Activated naive CD8-positive, alpha-beta T cell treated with anti-CD3 and anti-CD28 coated beads for 36 hours (primary cell): Measurements from ENCODE around the gene COL28A1. TPM values are rescaled to one million over a fixed set of nuclear protein-coding genes. Genes with fewer than 3 reads are reported as not detected.
A peak's percentile ranks its signal among the peaks of the same experiment; 100 is the strongest.

Source experiments
- DNase-seq: peaks from one replicate; pipeline ENCODE4 v3.0.0; 2021
- H3K27ac Mint-ChIP-seq: one replicate; pipeline ENCODE4 v1.8.0; 2022; ENCODE audit warnings: mild to moderate bottlenecking, moderate library complexity, mixed read lengths
- H3K27me3 Mint-ChIP-seq: one replicate; pipeline ENCODE4 v1.8.0; 2022; ENCODE audit warnings: mild to moderate bottlenecking, mixed read lengths
- H3K36me3 Mint-ChIP-seq: one replicate; pipeline ENCODE4 v1.8.0; 2021; ENCODE audit warnings: mild to moderate bottlenecking, mixed read lengths
- H3K4me1 Mint-ChIP-seq: one replicate; pipeline ENCODE4 v1.8.0; 2021; ENCODE audit warnings: mixed read lengths
- H3K4me3 Mint-ChIP-seq: one replicate; pipeline ENCODE4 v1.8.0; 2022; ENCODE audit warnings: mild to moderate bottlenecking, moderate library complexity, mixed read lengths
- H3K9me3 Mint-ChIP-seq: one replicate; pipeline ENCODE4 v1.8.0; 2022; ENCODE audit warnings: mixed read lengths
- total RNA-seq, 2 experiments: library from RNA; stranded (reverse); gene quantifications; one replicate each; pipeline ENCODE4 v1.2.3, GENCODE V29; 2021

Gene COL28A1
- total RNA-seq: under 1 TPM in 1 of 2 experiments, not detected in 1; 0.04 TPM

DNA sequence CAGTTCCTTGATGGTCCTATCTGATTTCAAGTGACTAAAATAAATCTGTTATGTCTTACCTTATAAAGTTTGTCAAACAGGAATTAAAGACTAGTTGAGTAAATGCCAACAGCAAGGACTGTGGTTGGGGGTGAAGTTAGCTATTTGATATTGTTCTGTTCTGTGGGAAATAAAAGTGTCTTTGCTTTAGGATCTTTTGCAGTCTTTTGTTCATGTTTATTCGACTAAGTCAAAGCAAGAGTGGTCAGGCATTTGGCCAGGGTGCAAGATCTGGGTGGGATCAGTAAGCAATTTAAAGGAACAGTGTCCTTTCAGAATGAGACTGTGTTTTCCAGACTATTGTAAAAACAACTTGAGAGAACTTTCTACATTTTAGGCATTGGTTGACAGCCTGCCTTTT is at the start of gene COL28A1:
Gene COL28A1, minus strand, starts transcription at position 183 of the 400 bp plus-strand sequence. CDS start 2,998 bp downstream, outside the sequence.
- Mint-ChIP-seq H3K4me3 (no peak within 1 kb of the TSS), H3K27ac (no peak within 1 kb of the TSS), H3K36me3 (no peaks in the 10 kb centered on the region), H3K9me3 (no peaks in the 10 kb centered on the region), H3K27me3 (no peaks in the 10 kb centered on the region), H3K4me1 (no peaks in the 10 kb centered on the region)
- DNase-seq: no peak

DNA sequence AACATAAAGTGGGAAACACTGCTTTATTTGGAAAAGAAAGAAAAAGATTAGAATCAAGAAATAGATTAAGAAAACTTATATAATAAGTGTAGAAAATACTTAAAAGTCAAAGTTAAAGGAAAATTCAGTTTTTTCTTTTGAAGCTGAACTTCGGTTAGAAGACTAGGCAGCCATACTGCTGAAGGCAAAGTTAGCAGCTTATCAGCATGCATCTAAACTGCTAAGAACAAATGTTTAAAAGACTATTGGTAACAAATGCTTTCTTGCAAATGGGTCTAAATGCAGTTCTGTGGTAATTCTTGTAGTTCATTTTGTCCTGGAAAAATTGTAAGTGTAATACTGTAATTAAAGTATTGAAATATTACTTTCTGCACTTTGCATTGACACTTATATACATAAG is 49.0 kb upstream of the COL28A1 start:
- Mint-ChIP-seq H3K4me3 (no peak overlapping the region), H3K27me3 (no peaks in the 10 kb centered on the region), H3K4me1 (peaks cover 5% of the 10 kb centered on the region), H3K9me3 (no peaks in the 10 kb centered on the region), H3K27ac (no peak overlapping the region), H3K36me3 (peaks cover 7% of the 10 kb centered on the region)
- DNase-seq: no peak

DNA sequence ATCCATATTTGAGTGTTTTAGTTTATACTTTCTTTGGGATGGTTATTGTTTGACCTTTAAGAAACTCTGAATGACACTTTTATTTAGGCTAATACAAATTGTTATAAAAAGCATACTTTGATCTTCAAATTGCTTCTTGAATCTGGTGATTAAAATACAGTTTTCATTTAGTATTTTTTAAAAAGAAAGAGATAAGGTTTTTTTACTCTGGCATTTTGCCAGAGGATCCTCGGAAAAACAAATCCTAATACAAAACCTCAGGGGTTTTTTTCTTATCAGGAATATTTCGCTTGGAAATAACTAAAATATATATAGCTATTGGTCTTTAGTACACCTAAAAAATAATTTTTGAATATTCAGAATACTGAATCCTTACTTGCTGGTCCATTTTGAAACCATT is 48.1 kb upstream of the COL28A1 start:
- DNase-seq: no peak
- Mint-ChIP-seq H3K27me3 (no peaks in the 10 kb centered on the region), H3K27ac (no peak overlapping the region), H3K4me3 (no peak overlapping the region), H3K9me3 (no peaks in the 10 kb centered on the region), H3K36me3 (peaks cover 9% of the 10 kb centered on the region), H3K4me1 (peaks cover 6% of the 10 kb centered on the region)

GRCh38 chr7:7582596-7582995 is 46.9 kb upstream of the COL28A1 start:
- Mint-ChIP-seq H3K9me3 (no peaks in the 10 kb centered on the region), H3K4me1 (peaks cover 6% of the 10 kb centered on the region), H3K4me3 (no peak overlapping the region), H3K27ac (no peak overlapping the region), H3K36me3 (peaks cover 7% of the 10 kb centered on the region), H3K27me3 (no peaks in the 10 kb centered on the region)
- DNase-seq: no peak

DNA sequence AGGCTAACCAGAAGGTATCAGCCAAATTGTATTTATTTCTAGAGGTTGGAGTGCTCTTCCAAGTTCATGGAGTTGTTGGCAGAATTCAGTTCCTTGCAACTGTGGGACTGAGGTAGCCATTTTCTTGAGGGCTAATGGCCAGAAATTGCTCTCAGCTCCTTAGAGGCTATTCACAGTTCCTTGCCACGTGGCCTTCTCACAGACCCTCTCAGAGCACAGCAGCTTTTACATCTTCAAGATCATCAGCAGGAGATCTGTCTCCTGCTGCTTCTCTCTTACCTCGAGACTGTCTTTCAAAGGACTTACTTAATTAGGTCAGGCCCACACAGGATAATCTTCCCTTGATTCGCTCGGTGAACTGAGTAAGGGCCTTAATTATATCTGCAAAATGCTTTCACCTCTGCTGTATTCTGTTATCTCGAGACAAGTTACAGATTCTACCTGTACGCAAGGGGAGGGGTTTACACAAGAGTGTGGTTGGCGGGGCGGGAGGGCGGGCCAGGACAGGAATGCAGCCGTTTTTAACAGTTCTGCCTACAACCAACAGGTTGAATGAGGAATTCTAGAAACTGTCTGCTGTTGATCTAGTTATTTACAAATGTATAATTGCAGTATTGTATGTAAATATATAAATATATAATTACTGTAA is 46.0 kb upstream of the COL28A1 start:
- Mint-ChIP-seq H3K4me1 (peaks cover 6% of the 10 kb centered on the region), H3K4me3 (no peak overlapping the region), H3K27me3 (no peaks in the 10 kb centered on the region), H3K27ac (no peak overlapping the region), H3K9me3 (no peaks in the 10 kb centered on the region), H3K36me3 (peaks cover 7% of the 10 kb centered on the region)
- DNase-seq: no peak

DNA sequence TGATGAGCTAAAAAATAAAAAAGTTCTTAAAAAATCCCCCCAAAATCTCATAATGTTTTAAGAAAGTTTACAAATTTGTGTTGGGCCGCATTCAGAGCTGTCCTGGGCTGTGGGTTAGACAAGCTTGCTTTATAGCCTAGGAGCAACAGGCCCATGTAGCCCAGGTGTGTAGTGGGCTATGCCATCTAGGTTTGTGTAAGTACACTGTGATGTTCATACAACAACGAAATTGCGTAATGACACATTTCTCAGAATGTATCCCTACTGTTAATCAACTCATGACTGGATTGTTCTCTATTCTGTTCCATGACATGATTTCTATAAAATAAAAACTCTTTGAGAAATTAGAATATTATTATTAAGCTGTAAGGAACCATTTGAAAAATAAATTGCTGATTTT is 44.0 kb upstream of the COL28A1 start:
- Mint-ChIP-seq H3K4me3 (no peak overlapping the region), H3K9me3 (no peaks in the 10 kb centered on the region), H3K27me3 (no peaks in the 10 kb centered on the region), H3K27ac (no peak overlapping the region), H3K36me3 (peaks cover 11% of the 10 kb centered on the region), H3K4me1 (peaks cover 6% of the 10 kb centered on the region)
- DNase-seq: no peak

DNA sequence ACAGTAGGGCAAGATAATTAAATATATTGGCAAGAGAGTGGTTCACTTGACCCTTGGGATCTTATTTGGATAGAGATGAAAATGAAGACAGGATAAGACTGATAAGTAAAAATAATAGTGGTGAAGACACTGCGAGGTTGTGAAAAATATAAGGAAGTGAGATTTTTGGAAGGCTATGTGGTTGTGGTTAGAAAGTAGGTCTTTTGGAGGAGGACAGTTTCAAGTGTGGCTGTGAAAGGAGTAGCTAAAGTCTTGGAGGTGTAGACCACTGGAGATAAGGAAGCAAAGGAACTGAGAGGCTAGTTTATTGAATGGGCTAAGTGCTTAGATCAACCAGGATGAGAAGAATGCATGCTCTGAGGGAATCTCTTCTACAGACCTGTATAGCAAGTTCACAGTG is 42.2 kb upstream of the COL28A1 start:
- H3K27ac Mint-ChIP-seq: no peak overlapping the region
- no peak overlapping the region for H3K4me3 Mint-ChIP-seq
- no peak for DNase-seq
- H3K27me3 Mint-ChIP-seq: no peaks in the 10 kb centered on the region
- no peaks in the 10 kb centered on the region for H3K9me3 Mint-ChIP-seq
- peaks cover 19% of the 10 kb centered on the region for H3K4me1 Mint-ChIP-seq
- peaks cover 26% of the 10 kb centered on the region for H3K36me3 Mint-ChIP-seq

GRCh38 chr7:7576344-7576743 is 40.7 kb upstream of the COL28A1 start:
- no peak for DNase-seq
- H3K4me1 Mint-ChIP-seq: peaks cover 23% of the 10 kb centered on the region
- no peak overlapping the region for H3K4me3 Mint-ChIP-seq
- H3K27ac Mint-ChIP-seq: no peak overlapping the region
- H3K36me3 Mint-ChIP-seq: peaks cover 31% of the 10 kb centered on the region
- no peaks in the 10 kb centered on the region for H3K27me3 Mint-ChIP-seq
- no peaks in the 10 kb centered on the region for H3K9me3 Mint-ChIP-seq

DNA sequence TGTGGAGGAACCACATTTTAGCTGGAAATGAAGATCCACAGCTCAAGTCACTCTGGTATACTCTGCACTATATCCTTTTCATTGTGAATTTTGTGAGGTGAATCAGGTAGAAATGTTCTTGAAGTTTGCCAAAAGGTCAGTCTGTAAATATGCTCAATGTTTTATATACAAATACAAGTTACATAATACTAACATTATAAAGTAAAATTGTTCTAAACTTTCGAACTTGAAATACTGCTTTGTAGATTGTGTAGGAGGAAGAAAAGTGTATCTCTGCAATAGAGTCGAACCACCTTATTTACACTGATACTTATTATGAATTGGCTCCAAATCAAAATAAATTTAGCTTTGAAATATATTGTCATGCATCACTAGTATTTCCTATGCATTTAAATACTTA is 38.0 kb upstream of the COL28A1 start:
- Mint-ChIP-seq H3K36me3 (peaks cover 49% of the 10 kb centered on the region), H3K4me3 (no peak overlapping the region), H3K27ac (no peak overlapping the region), H3K27me3 (no peaks in the 10 kb centered on the region), H3K9me3 (no peaks in the 10 kb centered on the region), H3K4me1 (peaks cover 42% of the 10 kb centered on the region)
- no peak for DNase-seq

DNA sequence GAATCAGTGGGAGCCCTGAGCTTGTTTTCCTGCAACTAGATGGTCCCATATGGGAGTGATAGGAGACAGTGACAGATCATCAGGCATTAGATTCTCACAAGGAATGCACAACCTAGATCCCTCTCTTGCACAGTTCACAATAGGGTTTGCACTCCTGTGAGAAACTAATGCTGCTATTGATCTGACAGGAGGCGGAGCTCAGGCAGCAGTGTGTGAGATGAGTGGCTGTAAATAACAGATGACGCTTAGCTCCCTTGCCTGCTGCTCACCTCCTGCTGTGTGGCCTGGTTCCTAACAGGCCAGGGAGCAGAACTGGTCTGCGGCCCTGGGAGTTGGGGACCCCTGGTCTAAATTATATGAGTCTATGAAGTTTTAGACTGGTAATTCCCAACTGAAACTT is 34.9 kb upstream of the COL28A1 start:
- peak overlapping the region; percentile 37 for H3K4me3 Mint-ChIP-seq

DNA sequence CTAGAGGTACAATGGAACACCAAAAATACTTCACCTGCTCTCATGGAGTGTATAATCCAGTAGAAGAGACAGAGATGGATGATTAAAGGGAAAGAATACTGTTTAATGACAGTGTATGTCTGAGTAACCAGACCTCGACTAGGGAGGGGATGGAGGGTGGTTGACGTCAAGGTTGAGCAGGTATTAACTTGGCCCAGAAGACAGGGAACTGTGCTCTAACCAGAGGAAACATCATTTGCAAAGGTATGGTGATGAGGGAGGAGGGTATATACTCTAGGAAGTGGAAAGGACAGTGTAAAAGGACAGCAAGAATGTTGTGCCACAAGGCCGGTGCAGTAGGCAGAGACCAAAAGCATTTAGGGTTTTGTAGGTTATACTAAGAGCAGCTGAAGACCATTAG is 33.9 kb upstream of the COL28A1 start:
- H3K9me3 Mint-ChIP-seq: no peaks in the 10 kb centered on the region
- peak overlapping the region; percentile 85 for H3K27ac Mint-ChIP-seq
- DNase-seq: no peak
- H3K36me3 Mint-ChIP-seq: peaks cover 50% of the 10 kb centered on the region
- peak overlapping the region; percentile 84 for H3K4me3 Mint-ChIP-seq
- no peaks in the 10 kb centered on the region for H3K27me3 Mint-ChIP-seq
- peaks cover 47% of the 10 kb centered on the region for H3K4me1 Mint-ChIP-seq

More for the DNA sequence above, 34.9 kb upstream of the COL28A1 start:
- no peak overlapping the region for H3K27ac Mint-ChIP-seq
- H3K27me3 Mint-ChIP-seq: no peaks in the 10 kb centered on the region
- H3K9me3 Mint-ChIP-seq: no peaks in the 10 kb centered on the region
- no peak for DNase-seq
- peaks cover 54% of the 10 kb centered on the region for H3K36me3 Mint-ChIP-seq
- H3K4me1 Mint-ChIP-seq: peaks cover 47% of the 10 kb centered on the region

DNA sequence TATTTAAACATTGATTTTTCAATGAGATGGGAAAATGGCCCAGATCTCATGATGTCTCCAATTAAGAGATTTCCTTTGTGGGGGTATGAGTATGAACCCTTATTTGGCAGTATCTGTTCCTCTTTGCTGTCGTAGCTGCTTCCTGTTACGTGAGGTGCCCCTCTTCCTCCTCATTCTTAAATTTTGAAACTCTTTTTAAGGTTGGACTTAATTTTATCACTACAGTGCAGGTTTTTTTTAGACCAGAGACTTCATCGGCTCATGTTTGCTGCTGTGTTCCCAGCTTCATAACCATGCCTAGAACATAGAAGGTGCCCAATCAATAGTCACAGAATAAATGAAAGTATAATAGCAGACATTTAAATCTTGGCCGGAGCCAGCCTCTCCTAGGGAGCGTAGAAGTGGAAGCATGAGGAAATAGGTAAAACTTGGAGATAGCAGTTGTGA is 33.4 kb upstream of the COL28A1 start:
- peaks cover 45% of the 10 kb centered on the region for H3K4me1 Mint-ChIP-seq
- H3K36me3 Mint-ChIP-seq: peaks cover 46% of the 10 kb centered on the region
- no peak for DNase-seq
- no peaks in the 10 kb centered on the region for H3K9me3 Mint-ChIP-seq
- peak overlapping the region; percentile 85 for H3K27ac Mint-ChIP-seq
- H3K27me3 Mint-ChIP-seq: no peaks in the 10 kb centered on the region
- H3K4me3 Mint-ChIP-seq: peak overlapping the region; percentile 84

GRCh38 chr7:7568553-7568952 is 32.9 kb upstream of the COL28A1 start:
- no peak for DNase-seq
- peak overlapping the region; percentile 85 for H3K27ac Mint-ChIP-seq
- H3K9me3 Mint-ChIP-seq: no peaks in the 10 kb centered on the region
- H3K4me1 Mint-ChIP-seq: peaks cover 41% of the 10 kb centered on the region
- no peaks in the 10 kb centered on the region for H3K27me3 Mint-ChIP-seq
- peaks cover 42% of the 10 kb centered on the region for H3K36me3 Mint-ChIP-seq
- peak overlapping the region; percentile 84 for H3K4me3 Mint-ChIP-seq

DNA sequence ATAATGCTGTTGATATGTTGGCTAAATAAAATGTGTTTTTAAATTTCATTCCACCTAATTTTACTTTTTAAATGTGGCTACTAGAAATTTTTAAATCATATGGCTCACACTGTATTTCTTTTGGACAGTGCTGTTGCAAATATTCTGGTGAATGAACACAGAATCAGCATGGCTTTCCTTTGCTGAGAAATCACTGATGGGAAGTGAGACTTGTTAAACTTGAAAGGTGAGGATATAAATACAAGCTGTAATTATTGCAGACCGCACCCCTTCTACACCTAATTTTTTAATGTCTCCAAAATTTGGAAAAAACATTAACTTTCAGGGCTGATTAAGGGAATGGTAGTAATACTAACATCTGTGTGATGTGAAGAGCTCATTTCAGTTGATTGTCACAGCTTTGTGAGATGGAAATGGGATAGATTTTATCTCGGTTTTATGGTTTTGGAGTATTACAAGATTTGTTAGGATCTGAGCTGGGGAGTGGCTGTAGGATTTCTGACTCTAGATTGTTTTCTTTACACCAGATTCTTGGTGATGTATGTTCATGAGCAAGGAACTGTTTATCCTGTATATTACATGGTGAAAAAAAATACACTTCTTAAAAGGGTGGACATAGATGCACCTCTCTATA is 32.3 kb upstream of the COL28A1 start:
- Mint-ChIP-seq H3K4me3 (peak overlapping the region; percentile 84), H3K27ac (peak overlapping the region; percentile 85), H3K36me3 (peaks cover 37% of the 10 kb centered on the region)

DNA sequence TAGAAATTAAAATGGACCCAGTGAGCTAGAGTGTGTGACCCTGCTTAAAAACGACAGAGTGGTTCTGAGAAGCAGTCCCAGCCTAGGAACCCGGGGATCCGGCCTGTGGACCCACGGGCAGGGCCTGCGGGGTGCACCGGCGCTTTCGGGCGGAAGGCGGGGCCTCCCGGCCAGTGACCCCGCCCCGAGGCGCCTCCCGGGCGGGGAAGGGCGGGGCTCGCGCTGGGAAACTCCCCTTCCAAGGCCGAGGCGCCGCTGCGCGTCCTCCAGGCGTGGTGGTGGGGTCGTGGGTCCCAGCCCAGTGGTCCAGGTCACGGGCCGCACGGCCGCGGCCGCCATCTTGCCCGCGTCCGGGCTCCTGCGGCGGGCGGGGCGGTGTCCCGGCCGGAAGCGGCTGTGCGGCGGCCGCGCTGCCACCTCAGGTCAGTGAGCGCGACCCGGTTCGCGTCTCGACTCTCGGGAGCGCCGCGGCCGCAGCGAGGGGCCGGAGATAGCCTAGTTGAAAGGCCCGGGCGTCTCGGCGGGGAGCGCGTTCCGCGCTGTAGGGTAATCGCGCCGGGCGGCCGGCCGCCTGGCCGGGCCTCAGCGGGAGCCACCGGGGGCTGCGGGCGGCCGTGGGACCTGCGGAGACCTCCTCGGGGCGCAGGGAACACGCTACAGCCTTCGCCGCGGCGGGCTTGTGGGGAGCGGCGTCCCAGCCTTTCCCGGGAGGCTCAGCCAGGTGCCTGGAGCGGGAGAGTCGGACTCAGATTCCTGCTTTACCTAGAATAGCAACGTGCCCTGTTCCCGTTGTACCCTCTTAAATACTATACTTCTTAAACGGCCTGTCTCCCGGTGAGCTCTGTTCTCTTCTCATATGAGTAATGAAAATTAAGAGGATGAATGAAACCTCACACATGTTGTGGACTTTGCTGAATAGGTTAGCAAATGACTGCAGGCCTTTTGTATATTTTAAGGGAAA is 31.3 kb upstream of the COL28A1 start, which contains the start of gene MIOS:
Gene MIOS, plus strand, starts transcription at position 234 of the 961 bp plus-strand sequence. CDS start 5,592 bp downstream, outside the sequence.
- Mint-ChIP-seq H3K27ac (peak within 1 kb of the TSS; percentile 85), H3K36me3 (peaks cover 30% of the 10 kb centered on the region), H3K4me3 (peak within 1 kb of the TSS; percentile 84), H3K4me1 (peaks cover 28% of the 10 kb centered on the region), H3K27me3 (no peaks in the 10 kb centered on the region), H3K9me3 (no peaks in the 10 kb centered on the region)
- peak; percentile 87 for DNase-seq

More for the DNA sequence above, 32.3 kb upstream of the COL28A1 start:
- Mint-ChIP-seq H3K4me1 (peaks cover 36% of the 10 kb centered on the region), H3K9me3 (no peaks in the 10 kb centered on the region), H3K27me3 (no peaks in the 10 kb centered on the region)
- no peak for DNase-seq
